HG03103 (cell line): Measurements from ENCODE around the gene ECSCR.
"Not testable (repeated sequence)": the region's sequence is repeated elsewhere in the genome, so short reads cannot be mapped to it uniquely, and the experiment has no call there.

Experiments used
- ATAC-seq: cut with Tn5 transposase; IDR thresholded peaks from one replicate; pipeline ENCODE4 v1.9.1; 2021; ENCODE audit warnings: low read depth; ENCODE audit not compliant: unreplicated experiment

ECSCR gene

DNA sequence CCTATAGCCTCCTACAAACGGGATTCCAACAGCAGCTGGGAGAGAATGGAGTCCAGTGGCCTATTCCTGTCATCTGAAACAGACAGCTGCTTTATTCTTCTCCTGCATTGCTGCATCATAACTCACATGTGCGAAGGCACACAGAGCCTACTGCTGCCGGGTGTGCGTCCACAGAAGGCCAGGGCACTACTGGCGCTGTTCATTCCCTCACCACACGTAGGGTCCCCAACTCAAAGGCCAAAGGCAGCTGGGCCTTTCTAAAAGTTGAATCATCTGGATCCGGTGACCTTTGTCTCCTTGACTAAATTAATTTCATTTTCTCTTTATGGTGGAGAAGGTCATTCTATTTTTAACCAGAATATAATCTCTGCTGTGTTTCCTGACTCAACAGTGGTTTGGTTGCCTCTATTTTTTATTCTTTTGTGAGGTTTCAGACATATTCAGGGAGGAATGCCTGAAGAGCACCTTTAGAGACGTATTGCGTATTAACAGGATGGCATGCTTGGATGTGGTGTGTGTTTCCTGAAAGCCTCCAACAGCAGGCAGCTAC, 47.9 kb downstream of the ECSCR start:
- no peak for ATAC-seq

GRCh38 chr5:139413963-139414362, 48.6 kb downstream of the ECSCR start:
- ATAC-seq = no peak

DNA sequence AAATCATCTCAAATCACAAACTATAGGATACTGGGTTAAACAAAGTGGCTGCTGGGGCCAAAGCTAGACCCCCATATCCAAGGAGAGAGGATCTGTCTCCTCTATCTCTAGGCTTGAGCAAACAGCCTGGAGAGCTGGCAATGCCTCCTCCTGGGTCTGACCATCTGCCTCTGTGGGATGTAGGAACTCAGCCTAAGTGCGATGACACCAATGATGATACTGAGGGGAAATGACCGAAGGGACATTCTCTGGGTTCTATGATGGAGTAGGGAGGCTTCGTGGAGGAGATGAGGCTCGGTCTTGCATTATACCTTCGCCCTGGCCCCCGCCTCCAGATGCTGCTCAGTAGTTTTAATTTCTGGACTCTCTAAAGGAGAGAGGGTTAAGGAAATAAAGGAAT, 49.4 kb downstream of the ECSCR start:
- no peak for ATAC-seq

- ATAC-seq = no peak
These were observed 51.3 kb downstream of the ECSCR start for GRCh38 chr5:139410993-139411828.

- no peak for ATAC-seq
These were observed 52.2 kb downstream of the ECSCR start for GRCh38 chr5:139410121-139410992.

- ATAC-seq = not testable (repeated sequence)
These were observed 53.4 kb downstream of the ECSCR start for GRCh38 chr5:139409116-139409515.

DNA sequence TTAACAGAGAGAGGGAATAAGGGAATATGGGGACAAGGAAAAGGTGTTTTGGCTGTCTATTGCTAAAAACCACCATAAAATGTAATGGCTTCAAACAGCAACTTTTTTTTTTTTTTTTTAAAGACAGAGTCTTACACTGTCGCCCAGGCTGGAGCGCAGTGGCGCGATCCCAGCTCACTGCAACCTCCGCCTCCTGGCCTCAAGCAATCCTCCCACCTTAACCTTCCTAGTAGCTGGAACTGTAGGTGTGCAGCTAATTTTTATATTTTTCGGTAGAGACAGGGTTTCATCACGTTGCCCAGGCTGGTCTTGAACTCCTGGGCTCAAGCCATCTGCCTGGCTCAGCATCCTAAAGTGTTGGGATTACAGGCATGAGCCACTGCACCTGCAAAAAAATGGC, 54.4 kb downstream of the ECSCR start:
- ATAC-seq = no peak

GRCh38 chr5:139407517-139407916, 55.0 kb downstream of the ECSCR start:
- no peak for ATAC-seq

- ATAC-seq = no peak
These were observed 55.6 kb downstream of the ECSCR start for GRCh38 chr5:139406963-139407362.

DNA sequence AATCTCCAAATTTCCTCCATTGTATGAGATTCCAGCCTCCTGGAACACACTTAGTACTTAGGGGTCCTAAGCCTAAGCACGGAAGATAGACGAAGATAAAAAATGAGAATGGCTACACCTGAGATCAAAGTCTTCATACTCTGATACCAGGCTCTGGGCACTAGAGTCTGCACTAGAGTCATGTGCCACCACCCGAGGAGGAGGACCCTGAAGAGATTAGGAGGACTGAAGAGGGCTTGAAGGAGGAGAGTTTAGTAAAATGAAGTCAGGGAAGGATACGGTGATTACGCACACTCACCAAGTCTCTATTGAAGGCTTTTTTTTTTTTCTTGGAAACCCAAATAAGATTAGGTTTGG, 58.1 kb downstream of the ECSCR start:
- no peak for ATAC-seq

DNA sequence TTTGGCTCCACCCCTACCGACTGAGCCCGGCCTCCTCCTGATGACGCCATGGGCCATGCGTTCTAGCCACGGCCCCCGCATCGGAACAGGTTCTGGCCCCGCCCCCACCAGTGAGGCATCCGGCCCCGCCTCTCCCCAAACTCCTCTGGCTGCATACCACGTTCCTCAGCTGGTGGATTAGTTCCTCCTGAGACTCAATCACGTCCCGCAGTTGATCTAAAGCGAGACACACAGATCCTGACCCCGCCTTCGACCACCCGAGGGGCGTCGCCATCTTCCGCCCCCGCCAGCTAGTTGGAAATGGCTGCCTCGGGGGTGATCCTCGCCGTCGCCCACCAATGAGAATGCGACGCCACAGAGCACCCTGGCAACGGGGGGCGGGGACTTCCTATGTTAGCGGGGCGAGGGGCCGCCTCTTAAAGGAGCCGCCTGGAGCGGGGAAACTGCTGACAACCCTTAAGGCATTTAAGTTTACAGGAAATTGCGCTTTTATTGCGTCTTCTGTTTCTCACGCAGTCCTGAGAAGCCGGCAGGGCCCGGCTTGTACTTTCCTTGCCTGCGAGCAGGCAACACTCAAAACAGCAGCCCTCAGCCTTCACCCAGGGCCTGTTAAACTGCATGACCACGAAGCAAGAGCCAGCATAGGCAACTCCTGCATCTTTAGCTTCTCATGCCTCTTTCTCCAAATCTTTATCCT, 58.6 kb downstream of the ECSCR start, which contains the start of gene SPATA24:
Gene SPATA24 (minus strand): TSS at position 303 of the 697 bp plus-strand sequence. CDS start 29 bp downstream, at position 274.
- ATAC-seq = peak; percentile 81

- no peak for ATAC-seq
These were observed 59.1 kb downstream of the ECSCR start for GRCh38 chr5:139403418-139403786.

GRCh38 chr5:139402561-139403158, 59.9 kb downstream of the ECSCR start:
- no peak for ATAC-seq

DNA sequence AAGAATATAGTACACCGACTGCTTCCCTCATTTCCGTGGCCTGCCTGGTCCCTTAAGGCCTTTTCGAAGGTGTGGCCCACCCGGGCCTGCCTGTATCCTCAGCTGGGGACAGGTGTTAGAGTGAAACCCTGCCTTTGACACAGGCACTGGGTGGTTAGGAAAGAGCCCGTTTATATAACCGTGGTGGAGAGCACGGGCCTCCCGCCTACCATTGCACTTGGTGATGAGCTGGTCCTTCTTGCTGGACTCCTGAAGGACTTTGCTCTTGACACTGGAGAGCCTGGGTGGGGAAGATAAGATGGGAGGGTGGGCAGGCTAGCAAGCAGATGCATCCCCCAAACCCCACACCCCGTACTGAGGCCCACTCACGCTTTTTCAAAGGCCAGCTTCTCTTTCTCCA, 61.0 kb downstream of the ECSCR start:
- ATAC-seq = no peak

DNA sequence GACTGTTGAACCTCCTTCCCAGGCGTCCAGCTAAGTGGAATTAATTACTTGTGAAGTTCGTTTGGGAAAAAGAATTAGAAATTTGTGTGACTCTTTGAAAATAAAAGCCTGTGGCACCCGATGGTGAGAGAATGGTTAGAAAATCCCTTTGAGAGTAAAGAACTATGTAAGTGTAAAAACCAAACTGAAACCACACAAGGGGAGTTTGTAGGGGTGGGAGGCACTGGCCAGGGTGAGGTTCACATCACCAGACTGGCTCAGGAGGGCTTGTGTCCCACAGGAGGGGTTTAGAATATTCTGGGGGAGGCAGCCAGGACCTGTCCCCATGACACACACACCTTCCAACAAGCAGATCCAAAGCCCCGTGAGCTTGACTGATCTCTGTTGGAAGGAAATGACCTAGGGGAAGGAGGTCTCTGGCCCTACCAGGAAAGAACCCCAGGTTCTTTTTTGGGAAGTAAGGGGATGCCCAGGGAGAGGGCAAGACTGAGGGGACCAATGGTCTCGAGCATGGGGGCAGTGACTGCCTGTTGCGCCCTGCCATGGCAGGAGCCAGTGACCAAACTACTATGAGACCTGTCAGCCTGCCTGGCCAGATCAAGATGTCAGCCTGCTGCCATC, 62.9 kb downstream of the ECSCR start:
- no peak for ATAC-seq
